Measurements from ENCODE around the gene UBE2E1. TPM values are rescaled to one million over a fixed set of nuclear protein-coding genes. Genes with fewer than 3 reads are reported as not detected.

The UBE2E1 gene
- total and polyA plus RNA-seq, 2 donors (not counting 1 experiment from before 2014, with no cell fraction given), result 46.7 to 63.7 TPM

DNA sequence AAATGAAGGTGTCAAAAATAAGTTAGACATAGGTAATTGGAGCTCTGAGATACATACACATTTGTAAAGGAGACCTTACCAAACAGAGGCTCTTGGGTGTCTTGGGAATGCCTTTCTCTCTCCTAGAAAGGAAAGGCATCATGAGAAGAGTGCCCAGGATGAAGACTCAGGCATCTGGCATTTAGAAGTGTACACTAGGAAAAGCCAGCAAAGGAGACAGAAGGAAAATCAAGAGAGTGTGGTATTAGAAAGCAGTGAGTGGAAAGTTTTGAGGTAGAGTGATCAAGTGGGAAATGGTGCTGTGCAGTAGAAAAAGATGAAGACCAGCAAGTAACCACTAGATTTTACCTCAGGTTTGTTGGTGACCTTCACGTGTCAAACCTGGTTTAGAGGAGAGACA lies 16.1 kb downstream of the UBE2E1 start:
- peaks cover 39% of the 10 kb centered on the region for H4K20me1 ChIP-seq (ENCODE audit: control insufficient read depth, insufficient read depth, low read length, poor library complexity, severe bottlenecking)
- H3K4me3 Mint-ChIP-seq, result no peak overlapping the region
- DNase-seq (no peak), ATAC-seq (ENCODE audit: low read depth) (no peak)
- no peak overlapping the region for H3K4me3 ChIP-seq (ENCODE audit: control extremely low read depth in 1 of 5, extremely low read depth in 1 of 5, insufficient read depth in 1 of 5, low read depth in 2 of 5, low read length in 4 of 5)
- intact Hi-C loops (cut with micrococcal nuclease), result no loop called here
- no peaks in the 10 kb centered on the region for H3K9me3 Mint-ChIP-seq (ENCODE audit: insufficient read depth)
- H3K79me2 ChIP-seq (ENCODE audit: control insufficient read depth, insufficient read depth, low read length), result peaks cover 86% of the 10 kb centered on the region
- H3K9ac ChIP-seq (ENCODE audit: low read length), result no peak overlapping the region
- H3K27ac ChIP-seq (ENCODE audit: low read length in 2 of 2), result no peak overlapping the region
- no peaks in the 10 kb centered on the region for H3K27me3 Mint-ChIP-seq
- no CpG with 5 or more reads among the region's 1 CpG for WGBS (ENCODE audit: insufficient coverage)
- no peaks in the 10 kb centered on the region for H3K27me3 ChIP-seq (replicated peaks in 1 of 4; ENCODE audit: control extremely low read depth in 1 of 4, control insufficient read depth in 3 of 4, insufficient read depth in 4 of 4, low read length in 3 of 4)
- TF ChIP-seq, protein P1, sequence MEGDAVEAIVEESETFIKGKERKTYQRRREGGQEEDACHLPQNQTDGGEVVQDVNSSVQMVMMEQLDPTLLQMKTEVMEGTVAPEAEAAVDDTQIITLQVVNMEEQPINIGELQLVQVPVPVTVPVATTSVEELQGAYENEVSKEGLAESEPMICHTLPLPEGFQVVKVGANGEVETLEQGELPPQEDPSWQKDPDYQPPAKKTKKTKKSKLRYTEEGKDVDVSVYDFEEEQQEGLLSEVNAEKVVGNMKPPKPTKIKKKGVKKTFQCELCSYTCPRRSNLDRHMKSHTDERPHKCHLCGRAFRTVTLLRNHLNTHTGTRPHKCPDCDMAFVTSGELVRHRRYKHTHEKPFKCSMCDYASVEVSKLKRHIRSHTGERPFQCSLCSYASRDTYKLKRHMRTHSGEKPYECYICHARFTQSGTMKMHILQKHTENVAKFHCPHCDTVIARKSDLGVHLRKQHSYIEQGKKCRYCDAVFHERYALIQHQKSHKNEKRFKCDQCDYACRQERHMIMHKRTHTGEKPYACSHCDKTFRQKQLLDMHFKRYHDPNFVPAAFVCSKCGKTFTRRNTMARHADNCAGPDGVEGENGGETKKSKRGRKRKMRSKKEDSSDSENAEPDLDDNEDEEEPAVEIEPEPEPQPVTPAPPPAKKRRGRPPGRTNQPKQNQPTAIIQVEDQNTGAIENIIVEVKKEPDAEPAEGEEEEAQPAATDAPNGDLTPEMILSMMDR (IDR thresholded peaks at IDR 0.05), result no peak
- no peak for TF ChIP-seq EZH2 (IDR thresholded peaks at IDR 0.05; ENCODE audit: borderline replicate concordance, insufficient read depth, low read depth, low read length, poor library complexity, severe bottlenecking)
- POLR2A ChIA-PET, result no interaction called here
- no peak overlapping the region for H3K4me2 ChIP-seq (replicated peaks; ENCODE audit: low read depth, low read length, poor library complexity, severe bottlenecking)
- H3K27ac Mint-ChIP-seq, result no peak overlapping the region
- peaks cover 25 to 46% of the 10 kb centered on the region in 2 donors for H3K4me1 ChIP-seq (ENCODE audit: control insufficient read depth in 2 of 2, insufficient read depth in 2 of 2, low read length in 2 of 2)
- no peaks in the 10 kb centered on the region for H3K36me3 ChIP-seq (replicated peaks in 1 of 2; ENCODE audit: control extremely low read depth in 1 of 2, control insufficient read depth in 1 of 2, extremely low read depth in 1 of 2, insufficient read depth in 2 of 2, low read length in 1 of 2)
- CTCF ChIA-PET, result no interaction called here
- peaks cover 74% of the 10 kb centered on the region for H3K4me1 Mint-ChIP-seq
- no peak overlapping the region for H2AFZ ChIP-seq (ENCODE audit: insufficient read depth, low read depth, low read length, poor library complexity, severe bottlenecking)
- H3K9me3 ChIP-seq (ENCODE audit: control extremely low read depth in 1 of 3, control insufficient read depth in 2 of 3, insufficient read depth in 1 of 3, low read length in 2 of 3), result no peaks in the 10 kb centered on the region

DNA sequence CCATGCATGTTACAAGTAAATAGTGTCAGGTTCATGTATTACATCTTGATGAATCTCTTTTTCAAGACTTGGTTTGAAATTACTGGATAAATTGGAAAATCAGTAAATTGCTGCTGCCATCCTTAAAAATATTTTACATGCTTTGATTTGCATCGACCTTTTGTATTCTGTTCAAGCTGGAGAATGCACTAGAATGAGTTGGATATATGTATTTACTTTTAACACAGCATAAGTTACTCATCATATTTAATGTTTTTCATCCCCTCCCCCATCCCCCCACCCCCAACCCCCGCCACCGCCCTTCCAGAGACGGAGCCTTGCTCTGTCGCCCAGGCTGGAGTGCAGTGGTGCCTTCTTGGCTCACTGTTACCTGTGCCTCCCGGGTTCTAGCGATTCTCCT lies 16.8 kb downstream of the UBE2E1 start:
- Mint-ChIP-seq H3K4me1 (peaks cover 73% of the 10 kb centered on the region), H3K27me3 (no peaks in the 10 kb centered on the region)
- no peak for TF ChIP-seq EZH2 (IDR thresholded peaks at IDR 0.05; ENCODE audit: borderline replicate concordance, insufficient read depth, low read depth, low read length, poor library complexity, severe bottlenecking)
- TF ChIP-seq, protein P1 (IDR thresholded peaks at IDR 0.05), result no peak

More for the DNA sequence above, 16.8 kb downstream of the UBE2E1 start:
- Histone ChIP-seq H3K79me2 (ENCODE audit: control insufficient read depth, insufficient read depth, low read length) (peaks cover 80% of the 10 kb centered on the region), H3K4me3 (ENCODE audit: control extremely low read depth in 1 of 5, extremely low read depth in 1 of 5, insufficient read depth in 1 of 5, low read depth in 2 of 5, low read length in 4 of 5) (no peak overlapping the region), H4K20me1 (ENCODE audit: control insufficient read depth, insufficient read depth, low read length, poor library complexity, severe bottlenecking) (peaks cover 36% of the 10 kb centered on the region), H3K4me2 (replicated peaks; ENCODE audit: low read depth, low read length, poor library complexity, severe bottlenecking) (no peak overlapping the region), H3K27me3 (replicated peaks in 1 of 4; ENCODE audit: control extremely low read depth in 1 of 4, control insufficient read depth in 3 of 4, insufficient read depth in 4 of 4, low read length in 3 of 4) (no peaks in the 10 kb centered on the region), H3K27ac (ENCODE audit: low read length in 2 of 2) (no peak overlapping the region), H3K36me3 (replicated peaks in 1 of 2; ENCODE audit: control extremely low read depth in 1 of 2, control insufficient read depth in 1 of 2, extremely low read depth in 1 of 2, insufficient read depth in 2 of 2, low read length in 1 of 2) (no peaks in the 10 kb centered on the region), H2AFZ (ENCODE audit: insufficient read depth, low read depth, low read length, poor library complexity, severe bottlenecking) (no peak overlapping the region), H3K9me3 (ENCODE audit: control extremely low read depth in 1 of 3, control insufficient read depth in 2 of 3, insufficient read depth in 1 of 3, low read length in 2 of 3) (no peaks in the 10 kb centered on the region), H3K9ac (ENCODE audit: low read length) (no peak overlapping the region), H3K4me1 (ENCODE audit: control insufficient read depth in 2 of 2, insufficient read depth in 2 of 2, low read length in 2 of 2) (peaks cover 25 to 46% of the 10 kb centered on the region in 2 donors)
- POLR2A ChIA-PET, result interaction anchor here (0.8 kb wide), 1 partner anchor 60 kb away, joined by 3 read pairs; no protein-coding TSS in a partner anchor
- WGBS (ENCODE audit: insufficient coverage), result 96% methylated on average over 6 of the region's 7 CpGs
- no peak overlapping the region for H3K4me3 Mint-ChIP-seq
- H3K27ac Mint-ChIP-seq, result no peak overlapping the region
- H3K9me3 Mint-ChIP-seq (ENCODE audit: insufficient read depth), result no peaks in the 10 kb centered on the region
- CTCF ChIA-PET, result no interaction called here
- DNase-seq, result no peak
- ATAC-seq (ENCODE audit: low read depth), result no peak
- intact Hi-C loops (cut with micrococcal nuclease), result no loop called here

All from B cell (primary cell).